ENCODE data around the gene RHCG.

- TF ChIP-seq, protein P1, sequence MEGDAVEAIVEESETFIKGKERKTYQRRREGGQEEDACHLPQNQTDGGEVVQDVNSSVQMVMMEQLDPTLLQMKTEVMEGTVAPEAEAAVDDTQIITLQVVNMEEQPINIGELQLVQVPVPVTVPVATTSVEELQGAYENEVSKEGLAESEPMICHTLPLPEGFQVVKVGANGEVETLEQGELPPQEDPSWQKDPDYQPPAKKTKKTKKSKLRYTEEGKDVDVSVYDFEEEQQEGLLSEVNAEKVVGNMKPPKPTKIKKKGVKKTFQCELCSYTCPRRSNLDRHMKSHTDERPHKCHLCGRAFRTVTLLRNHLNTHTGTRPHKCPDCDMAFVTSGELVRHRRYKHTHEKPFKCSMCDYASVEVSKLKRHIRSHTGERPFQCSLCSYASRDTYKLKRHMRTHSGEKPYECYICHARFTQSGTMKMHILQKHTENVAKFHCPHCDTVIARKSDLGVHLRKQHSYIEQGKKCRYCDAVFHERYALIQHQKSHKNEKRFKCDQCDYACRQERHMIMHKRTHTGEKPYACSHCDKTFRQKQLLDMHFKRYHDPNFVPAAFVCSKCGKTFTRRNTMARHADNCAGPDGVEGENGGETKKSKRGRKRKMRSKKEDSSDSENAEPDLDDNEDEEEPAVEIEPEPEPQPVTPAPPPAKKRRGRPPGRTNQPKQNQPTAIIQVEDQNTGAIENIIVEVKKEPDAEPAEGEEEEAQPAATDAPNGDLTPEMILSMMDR (IDR thresholded peaks at IDR 0.05; ENCODE audit: low read length), result no peak
- TF ChIP-seq EZH2 (optimal IDR thresholded peaks at IDR 0.05; ENCODE audit: low read depth, low read length) (no peak), EZH2phosphoT487 (IDR thresholded peaks at IDR 0.05; ENCODE audit: low read length) (no peak)
Measured at GRCh38 chr15:89501646-89502045, 5.3 kb upstream of the RHCG start.
